AG04449 (cell line): Measurements from ENCODE around the gene TIFAB.

Experiments used
- CTCF ChIA-PET: fragments of 350-600 bp; formaldehyde crosslinking; extraction: SDS; loops from one replicate; lab custom pipeline; 2021; ENCODE audit warnings: antibody characterized with exemption; lab: Yijun Ruan, JAX
- POLR2A ChIA-PET: fragments of 400-600, 350-600 bp; formaldehyde crosslinking; extraction: SDS; loops from one replicate; lab custom pipeline; 2020; ENCODE audit warnings: antibody characterized with exemption, inconsistent platforms; lab: Yijun Ruan, JAX
- DNase-seq: peaks from one replicate; pipeline ENCODE4 v3.0.0-alpha.2; 2010; ENCODE audit warnings: low read depth, low spot score
- H3K4me3 ChIP-seq: 2 replicates; pipeline ENCODE4 v1.5.1; 2011; ENCODE audit warnings: low read depth, mild to moderate bottlenecking, control low read depth, low read length
- CTCF ChIP-seq: IDR thresholded peaks from one replicate; pipeline ENCODE4 v1.5.1; 2011; ENCODE audit warnings: mild to moderate bottlenecking, moderate library complexity, low read length, control low read depth, inconsistent platforms; ENCODE audit not compliant: insufficient read depth; ENCODE audit errors: missing control alignments

TIFAB gene

GRCh38 chr5:135448071-135448739 lies 3.9 kb downstream of the TIFAB start:
- H3K4me3 ChIP-seq, result no peak overlapping the region

DNA sequence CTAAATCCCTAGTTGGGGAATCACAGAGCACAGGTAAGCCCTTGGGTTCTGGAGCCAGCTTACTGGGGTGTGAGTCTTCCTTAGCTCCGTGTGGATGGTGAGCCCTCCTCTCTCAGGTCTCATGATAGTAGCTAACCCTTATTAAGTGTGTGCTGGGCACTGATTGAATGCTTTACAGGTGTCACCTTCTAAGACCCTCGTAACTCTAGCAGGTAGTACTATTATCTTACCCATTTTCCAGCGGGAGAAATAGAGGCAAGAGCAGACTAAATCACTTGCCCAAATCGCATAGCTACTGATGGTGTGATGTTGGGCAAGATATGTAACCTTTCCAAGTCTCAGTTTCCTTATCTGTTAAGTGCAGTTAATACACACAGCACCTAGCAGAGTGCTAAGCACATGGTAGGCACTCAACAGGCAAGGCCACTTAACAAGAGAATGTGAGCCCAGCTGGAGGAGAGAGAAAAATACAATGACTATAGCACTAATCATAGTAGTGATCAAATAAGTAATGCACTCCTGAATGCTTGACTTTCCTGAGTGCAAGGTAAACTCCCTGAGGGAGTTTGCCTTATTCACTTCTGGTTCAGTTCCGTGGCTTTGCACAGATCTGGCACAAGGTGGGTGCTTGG lies 4.7 kb downstream of the TIFAB start, which contains the start of gene DCANP1:
TSS of gene DCANP1 (minus strand) at position 51 of the 632 bp plus-strand sequence. CDS start 240 bp downstream, outside the sequence.
- TF ChIP-seq CTCF, result no peak
- H3K4me3 ChIP-seq, result no peak within 1 kb of the TSS

More at GRCh38 chr5:135448071-135448739, 3.9 kb downstream of the TIFAB start:
- CTCF ChIA-PET, result interaction anchor here (1.4 to 37.5 kb wide), 7 partner anchors 8 to 113 kb away, joined by 5 to 2422 read pairs (median 27); partner anchors contain the start of gene CXCL14
- DNase-seq, result no peak
- TF ChIP-seq CTCF, result no peak
- POLR2A ChIA-PET, result no interaction called here

DNA sequence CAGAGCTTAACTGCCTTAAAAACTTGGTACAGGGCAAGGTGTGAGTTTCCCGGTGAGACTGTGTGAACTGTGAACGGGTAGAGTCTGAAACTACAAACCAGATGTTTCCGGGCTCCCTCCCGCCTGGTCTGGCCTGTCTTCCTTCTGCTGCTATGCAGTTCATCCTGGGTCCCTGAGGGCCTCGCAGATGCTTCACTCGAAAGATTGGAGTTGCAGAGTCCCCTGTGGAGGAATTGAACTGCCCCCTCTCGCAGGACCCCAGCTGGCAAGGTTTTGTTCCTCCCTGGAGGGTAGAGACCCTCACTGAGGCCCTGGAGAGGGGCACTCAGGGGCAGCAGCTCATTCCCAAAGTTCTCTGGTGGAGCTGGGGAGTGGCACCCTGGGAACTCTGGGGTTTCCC lies 5.5 kb downstream of the TIFAB start:
- no peak for DNase-seq
- TF ChIP-seq CTCF, result no peak
- ChIA-PET POLR2A (no interaction called here), CTCF (interaction anchor here (1.2 to 37.5 kb wide), 6 partner anchors 10 to 237 kb away, joined by 3 to 2422 read pairs (median 28); partner anchors contain the start of gene CXCL14)
- H3K4me3 ChIP-seq, result no peak overlapping the region

More for the DNA sequence above, 4.7 kb downstream of the TIFAB start, which contains the start of gene DCANP1:
- CTCF ChIA-PET, result interaction anchor here (1.2 to 37.5 kb wide), 7 partner anchors 9 to 238 kb away, joined by 3 to 2422 read pairs (median 27); partner anchors contain the start of gene CXCL14
- POLR2A ChIA-PET, result no interaction called here
- DNase-seq, result no peak

DNA sequence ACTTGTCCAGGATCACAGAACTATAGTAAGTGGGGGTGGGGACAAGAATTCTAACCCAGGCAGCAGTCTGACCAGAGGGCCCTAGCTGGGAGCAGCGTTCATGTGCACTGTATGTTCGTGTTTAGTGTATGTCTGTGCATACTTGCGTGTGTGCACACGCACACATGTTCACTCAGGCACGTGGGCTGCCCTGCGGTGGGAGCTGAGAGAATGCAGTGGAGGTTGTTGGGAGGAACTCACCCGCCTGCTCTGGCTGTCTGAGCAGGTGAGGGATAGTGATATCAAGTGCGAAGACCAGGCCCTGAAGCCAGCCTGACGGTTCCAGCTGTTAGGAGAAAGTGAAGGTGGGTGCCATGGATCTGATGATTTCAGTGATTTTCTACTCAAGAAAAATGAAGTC lies 5.9 kb downstream of the TIFAB start:
- POLR2A ChIA-PET, result no interaction called here
- H3K4me3 ChIP-seq, result no peak overlapping the region
- CTCF ChIA-PET, result interaction anchor here (1.2 to 37.5 kb wide), 7 partner anchors 11 to 237 kb away, joined by 3 to 2422 read pairs (median 27); partner anchors contain the start of gene CXCL14
- DNase-seq, result no peak
- TF ChIP-seq CTCF, result no peak

- TF ChIP-seq CTCF, result no peak
- H3K4me3 ChIP-seq, result no peak overlapping the region
- DNase-seq, result no peak
- ChIA-PET CTCF (interaction anchor here (0.9 to 37.5 kb wide), 7 partner anchors 12 to 116 kb away, joined by 3 to 2422 read pairs (median 26); partner anchors contain the start of gene CXCL14), POLR2A (no interaction called here)
Measured at GRCh38 chr5:135445306-135445985, 6.7 kb downstream of the TIFAB start.

DNA sequence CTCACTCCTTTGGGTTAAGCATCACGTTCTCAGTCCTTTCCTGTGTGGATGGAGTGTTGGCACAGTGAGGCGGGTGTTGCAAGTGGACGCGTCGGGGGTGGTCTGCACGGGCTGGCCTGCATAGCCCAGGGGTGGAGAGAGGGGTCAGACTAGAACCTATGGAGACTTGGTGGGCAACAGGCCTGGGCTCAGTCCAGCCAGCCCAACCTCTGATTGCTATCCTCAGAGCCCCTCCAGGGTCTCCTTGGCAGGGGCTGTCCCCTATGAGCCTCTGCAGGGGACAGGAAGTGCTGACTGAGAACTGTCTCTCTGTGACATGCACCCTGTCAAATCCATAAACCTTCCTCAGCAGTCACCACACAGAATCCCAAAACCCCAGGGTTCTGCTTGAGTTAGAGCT lies 7.3 kb downstream of the TIFAB start:
- no peak for TF ChIP-seq CTCF
- ChIA-PET CTCF (interaction anchor here (0.9 to 37.5 kb wide), 6 partner anchors 11 to 117 kb away, joined by 3 to 2422 read pairs (median 17); partner anchors contain the start of gene CXCL14), POLR2A (no interaction called here)
- no peak overlapping the region for H3K4me3 ChIP-seq
- DNase-seq, result no peak
